ENCODE data around the gene LRRFIP2.
"Not testable (repeated sequence)": the region's sequence is repeated elsewhere in the genome, so short reads cannot be mapped to it uniquely, and the experiment has no call there.

Gene LRRFIP2

GRCh38 chr3:37054370-37054769, 120.0 kb downstream of the LRRFIP2 start:
- DNase-seq: no peak

- DNase-seq: no peak
Measured at GRCh38 chr3:37053753-37054152, 120.6 kb downstream of the LRRFIP2 start.

GRCh38 chr3:37053337-37053736, 121.0 kb downstream of the LRRFIP2 start:
- no peak for DNase-seq

- DNase-seq: no peak
Measured at GRCh38 chr3:37052860-37053259, 121.5 kb downstream of the LRRFIP2 start.

- DNase-seq: no peak
Measured at GRCh38 chr3:37050282-37050681, 124.1 kb downstream of the LRRFIP2 start.

GRCh38 chr3:37042712-37043111, 131.7 kb downstream of the LRRFIP2 start:
- DNase-seq: not testable (repeated sequence)

GRCh38 chr3:37041546-37042195, 132.7 kb downstream of the LRRFIP2 start:
- DNase-seq: no peak

GRCh38 chr3:37040231-37040630, 134.2 kb downstream of the LRRFIP2 start:
- no peak for DNase-seq

GRCh38 chr3:37039161-37039846, 135.1 kb downstream of the LRRFIP2 start:
- no peak for DNase-seq

- no peak for DNase-seq
Measured at GRCh38 chr3:37037352-37037751, 137.0 kb downstream of the LRRFIP2 start.

- no peak for DNase-seq
Measured at GRCh38 chr3:37032961-37033360, 141.4 kb downstream of the LRRFIP2 start.

- DNase-seq: no peak
Measured at GRCh38 chr3:37031096-37031682, 143.2 kb downstream of the LRRFIP2 start.

- DNase-seq: no peak
Measured at GRCh38 chr3:37030588-37030987, 143.8 kb downstream of the LRRFIP2 start.

GRCh38 chr3:37029516-37030163, 144.7 kb downstream of the LRRFIP2 start:
- no peak for DNase-seq

GRCh38 chr3:37029111-37029510, 145.3 kb downstream of the LRRFIP2 start:
- DNase-seq: no peak

- DNase-seq: no peak
Measured at GRCh38 chr3:37028329-37028728, 146.1 kb downstream of the LRRFIP2 start.

- DNase-seq: no peak
Measured at GRCh38 chr3:37026851-37027250, 147.5 kb downstream of the LRRFIP2 start.

GRCh38 chr3:37025561-37026335, 148.6 kb downstream of the LRRFIP2 start:
- DNase-seq: no peak

GRCh38 chr3:37024820-37025405, 149.5 kb downstream of the LRRFIP2 start:
- no peak for DNase-seq

GRCh38 chr3:37024092-37024491, 150.3 kb downstream of the LRRFIP2 start:
- DNase-seq: no peak

GRCh38 chr3:37017683-37018082, 156.7 kb downstream of the LRRFIP2 start:
- no peak for DNase-seq

- DNase-seq: no peak
Measured at GRCh38 chr3:37016903-37017302, 157.5 kb downstream of the LRRFIP2 start.

- DNase-seq: no peak
Measured at GRCh38 chr3:37015642-37016041, 158.7 kb downstream of the LRRFIP2 start.

Data from activated effector memory CD4-positive, alpha-beta T cell treated with anti-CD3 and anti-CD28 coated beads, Interleukin-2, amount 50 U/mL, for 16 hours (primary cell).